Measurements from ENCODE around the gene RPS6KL1. TPM values are rescaled to one million over a fixed set of nuclear protein-coding genes. Genes with fewer than 3 reads are reported as not detected.

Gene RPS6KL1
- total RNA-seq, 1 experiment from 2014 or later: 18.8 TPM

- Histone ChIP-seq H2BK5ac (ENCODE audit: insufficient read length, low read length) (no peak overlapping the region), H2BK120ac (ENCODE audit: low read depth, low read length, poor library complexity, severe bottlenecking) (no peak overlapping the region), H2BK12ac (ENCODE audit: insufficient read length, low read depth, low read length) (no peak overlapping the region), H2AK5ac (ENCODE audit: insufficient read length, low read length) (no peak overlapping the region), H4K8ac (replicated peaks; ENCODE audit: insufficient read length, low read depth, low read length) (no peak overlapping the region), H3K79me2 (ENCODE audit: insufficient read depth, low read length) (no peaks in the 10 kb centered on the region), H3T11ph (ENCODE audit: low read length) (no peak overlapping the region), H3K79me1 (ENCODE audit: insufficient read depth, low read depth, low read length, poor library complexity, severe bottlenecking) (no peaks in the 10 kb centered on the region), H4K5ac (ENCODE audit: insufficient read length, low read depth, low read length) (no peak overlapping the region), H2BK15ac (ENCODE audit: low read depth, low read length) (no peak overlapping the region), H3K27me3 (ENCODE audit: insufficient read depth, low read length) (no peaks in the 10 kb centered on the region; the same call in 1 of the 2 replicates), H3K23me2 (ENCODE audit: insufficient read length, low read depth, low read length, poor library complexity, severe bottlenecking) (no peaks in the 10 kb centered on the region), H2BK20ac (ENCODE audit: low read depth, low read length, poor library complexity, severe bottlenecking) (no peak overlapping the region), H3K27ac (ENCODE audit: insufficient read length, low read depth, low read length) (no peak overlapping the region), H3K4ac (ENCODE audit: low read depth, low read length) (no peak overlapping the region), H3K9me3 (ENCODE audit: control insufficient read depth, low read depth, low read length) (no peaks in the 10 kb centered on the region), H4K20me1 (ENCODE audit: control insufficient read depth, insufficient read depth, insufficient read length) (no peaks in the 10 kb centered on the region), H3K4me1 (ENCODE audit: insufficient read depth, low read length) (no peaks in the 10 kb centered on the region; the same call in 1 of the 2 replicates), H3K9ac (ENCODE audit: extremely low read depth, insufficient read length, low read length) (no peak overlapping the region), H3K4me2 (ENCODE audit: insufficient read depth, insufficient read length, low read length) (peak overlapping the region; percentile 18), H3K18ac (ENCODE audit: insufficient read length, low read depth, low read length) (no peak overlapping the region), H3K14ac (ENCODE audit: insufficient read depth, low read length) (no peak overlapping the region; the same call in 1 of the 2 replicates), H3K56ac (ENCODE audit: insufficient read length, low read depth, low read length) (no peak overlapping the region), H4K91ac (ENCODE audit: insufficient read length, low read depth, low read length) (no peak overlapping the region), H3K23ac (ENCODE audit: insufficient read length, low read depth, low read length) (no peak overlapping the region), H2AFZ (ENCODE audit: low read length) (no peak overlapping the region)
- WGBS (ENCODE audit: extremely low coverage, insufficient read length, low lambda C conversion rate): no CpG with 5 or more reads among the region's 18 CpGs
- Mint-ChIP-seq H3K27ac (no peak overlapping the region), H3K4me3 (peak overlapping the region; percentile 19 to 35; a peak in 2 of 5 replicates), H3K4me1 (peaks cover 10 to 15% of the 10 kb centered on the region in 2 experiments), H3K36me3 (ENCODE audit: insufficient read depth in 1 of 3, low read depth in 3 of 3) (no peaks in the 10 kb centered on the region; a peak in 1 of 7 replicates), H3K9me3 (no peaks in the 10 kb centered on the region), H3K27me3 (ENCODE audit: low read depth) (peaks cover 21% of the 10 kb centered on the region)
- no peak for DNase-seq
- TF ChIP-seq, protein P1, sequence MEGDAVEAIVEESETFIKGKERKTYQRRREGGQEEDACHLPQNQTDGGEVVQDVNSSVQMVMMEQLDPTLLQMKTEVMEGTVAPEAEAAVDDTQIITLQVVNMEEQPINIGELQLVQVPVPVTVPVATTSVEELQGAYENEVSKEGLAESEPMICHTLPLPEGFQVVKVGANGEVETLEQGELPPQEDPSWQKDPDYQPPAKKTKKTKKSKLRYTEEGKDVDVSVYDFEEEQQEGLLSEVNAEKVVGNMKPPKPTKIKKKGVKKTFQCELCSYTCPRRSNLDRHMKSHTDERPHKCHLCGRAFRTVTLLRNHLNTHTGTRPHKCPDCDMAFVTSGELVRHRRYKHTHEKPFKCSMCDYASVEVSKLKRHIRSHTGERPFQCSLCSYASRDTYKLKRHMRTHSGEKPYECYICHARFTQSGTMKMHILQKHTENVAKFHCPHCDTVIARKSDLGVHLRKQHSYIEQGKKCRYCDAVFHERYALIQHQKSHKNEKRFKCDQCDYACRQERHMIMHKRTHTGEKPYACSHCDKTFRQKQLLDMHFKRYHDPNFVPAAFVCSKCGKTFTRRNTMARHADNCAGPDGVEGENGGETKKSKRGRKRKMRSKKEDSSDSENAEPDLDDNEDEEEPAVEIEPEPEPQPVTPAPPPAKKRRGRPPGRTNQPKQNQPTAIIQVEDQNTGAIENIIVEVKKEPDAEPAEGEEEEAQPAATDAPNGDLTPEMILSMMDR (conservative IDR thresholded peaks at IDR 0.05): no peak
These were observed 31.3 kb upstream of the RPS6KL1 start for GRCh38 chr14:74954232-74954946.
